ENCODE measurements around the gene MDC1.

GRCh38 chr6:30689985-30690384, 27.1 kb downstream of the MDC1 start:
- TF ChIP-seq EZH2 (IDR thresholded peaks at IDR 0.05; ENCODE audit: insufficient read depth, poor library complexity, severe bottlenecking) (no peak), EZH2phosphoT487 (IDR thresholded peaks at IDR 0.05; ENCODE audit: insufficient read depth, low read depth) (no peak)
